ENCODE data around the gene KLK6.
"Not testable (repeated sequence)": the region's sequence is repeated elsewhere in the genome, so short reads cannot be mapped to it uniquely, and the experiment has no call there.

The KLK6 gene

GRCh38 chr19:50984416-50984815 lies 15.0 kb upstream of the KLK6 start:
- not testable (repeated sequence) for DNase-seq

- no peak for DNase-seq
Observed at GRCh38 chr19:50983625-50984292, 14.4 kb upstream of the KLK6 start, which contains the start of gene KLK7. Gene KLK7, minus strand, starts transcription at chr19:50983917. Its CDS starts 1,518 bp downstream, at chr19:50982399.

- no peak for DNase-seq
Observed at GRCh38 chr19:50982186-50982585, 12.8 kb upstream of the KLK6 start.

GRCh38 chr19:50981587-50982146 lies 12.3 kb upstream of the KLK6 start:
- no peak for DNase-seq

- no peak for DNase-seq
Observed at GRCh38 chr19:50980208-50980607, 10.8 kb upstream of the KLK6 start.

- no peak for DNase-seq
Observed at GRCh38 chr19:50979758-50980157, 10.4 kb upstream of the KLK6 start.

GRCh38 chr19:50978772-50979390 lies 9.5 kb upstream of the KLK6 start:
- DNase-seq = no peak

- no peak for DNase-seq
Observed at GRCh38 chr19:50977626-50978025, 8.2 kb upstream of the KLK6 start.

- no peak for DNase-seq
Observed at GRCh38 chr19:50975766-50976165, 6.4 kb upstream of the KLK6 start.

- no peak for DNase-seq
Observed at GRCh38 chr19:50974702-50975556, 5.5 kb upstream of the KLK6 start.

GRCh38 chr19:50972795-50973376 lies 3.5 kb upstream of the KLK6 start:
- no peak for DNase-seq

GRCh38 chr19:50969810-50970209 lies 419 bp upstream of the KLK6 start:
- DNase-seq = not testable (repeated sequence)

GRCh38 chr19:50968716-50969412 lies 527 bp downstream of the KLK6 start:
- DNase-seq = no peak

GRCh38 chr19:50967929-50968715 lies 1.3 kb downstream of the KLK6 start:
- DNase-seq = no peak

GRCh38 chr19:50964266-50964665 lies 5.1 kb downstream of the KLK6 start:
- no peak for DNase-seq

- no peak for DNase-seq
Observed at GRCh38 chr19:50963381-50963780, 6.0 kb downstream of the KLK6 start.

GRCh38 chr19:50962245-50962644 lies 7.1 kb downstream of the KLK6 start:
- DNase-seq = no peak

GRCh38 chr19:50959731-50960500 lies 9.5 kb downstream of the KLK6 start:
- no peak for DNase-seq

GRCh38 chr19:50957587-50957986 lies 11.8 kb downstream of the KLK6 start:
- DNase-seq = no peak

GRCh38 chr19:50952910-50953309 lies 16.5 kb downstream of the KLK6 start, which contains the start of gene KLK5:
Gene KLK5, minus strand, starts transcription at chr19:50953038. Its CDS starts 381 bp downstream, at chr19:50952657.
- no peak for DNase-seq

Measured in T-helper 1 cell (primary cell).